Left renal pelvis (tissue), 4 donors: ENCODE measurements around the gene KRTAP12-2. TPM values are rescaled to one million over a fixed set of nuclear protein-coding genes. Genes with fewer than 3 reads are reported as not detected.
"Not testable (repeated sequence)": the region's sequence is repeated elsewhere in the genome, so short reads cannot be mapped to it uniquely, and the experiment has no call there.

Experiments
- DNase-seq, 4 donors: peaks; one replicate each; pipeline ENCODE4 v3.0.0-alpha.2; 2013; ENCODE audit warnings: low read depth in 4 of 4, low spot score in 3 of 4
- polyA plus RNA-seq, 4 donors: library from polyadenylated mRNA; unstranded; fragments of 120-200 nt; gene quantifications; one replicate each; pipeline ENCODE4 v1.2.1, GENCODE V29; 2013; ENCODE audit not compliant: insufficient read length in 4 of 4

KRTAP12-2 gene
- polyA plus RNA-seq, 4 donors = not detected

GRCh38 chr21:44632067-44632466, 34.7 kb downstream of the KRTAP12-2 start:
- no peak for DNase-seq

GRCh38 chr21:44630440-44630839, 36.3 kb downstream of the KRTAP12-2 start:
- no peak for DNase-seq

GRCh38 chr21:44628707-44629391, 37.9 kb downstream of the KRTAP12-2 start:
- DNase-seq = no peak

GRCh38 chr21:44627831-44628233, 38.9 kb downstream of the KRTAP12-2 start:
- not testable (repeated sequence) for DNase-seq

DNA sequence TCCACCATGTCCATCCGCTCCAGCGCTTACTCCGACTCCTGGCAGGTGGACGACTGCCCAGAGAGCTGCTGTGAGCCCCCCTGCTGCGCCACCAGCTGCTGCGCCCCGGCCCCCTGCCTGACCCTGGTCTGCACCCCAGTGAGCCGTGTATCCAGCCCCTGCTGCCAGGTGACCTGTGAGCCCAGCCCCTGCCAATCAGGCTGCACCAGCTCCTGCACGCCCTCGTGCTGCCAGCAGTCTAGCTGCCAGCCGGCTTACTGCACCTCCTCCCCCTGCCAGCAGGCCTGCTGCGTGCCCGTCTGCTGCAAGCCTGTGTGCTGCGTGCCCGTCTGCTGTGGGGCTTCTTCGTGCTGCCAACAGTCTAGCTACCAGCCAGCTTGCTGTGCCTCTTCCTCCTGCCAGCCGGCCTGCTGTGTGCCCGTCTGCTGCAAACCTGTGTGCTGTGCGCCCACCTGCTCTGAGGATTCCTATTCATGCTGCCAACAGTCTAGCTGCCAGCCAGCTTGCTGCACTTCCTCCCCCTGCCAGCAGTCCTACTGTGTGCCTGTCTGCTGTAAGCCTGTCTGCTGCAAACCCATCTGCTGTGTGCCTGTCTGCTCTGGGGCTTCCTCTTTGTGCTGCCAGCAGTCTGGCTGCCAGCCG, 39.4 kb downstream of the KRTAP12-2 start:
- DNase-seq = not testable (repeated sequence)

- DNase-seq = no peak
Observed at GRCh38 chr21:44626673-44627143, 40.0 kb downstream of the KRTAP12-2 start, which contains the start of gene KRTAP10-9. TSS of gene KRTAP10-9 (plus strand) at chr21:44627093. CDS start at chr21:44627172, 79 bp downstream.

GRCh38 chr21:44626262-44626661, 40.5 kb downstream of the KRTAP12-2 start:
- DNase-seq = no peak

DNA sequence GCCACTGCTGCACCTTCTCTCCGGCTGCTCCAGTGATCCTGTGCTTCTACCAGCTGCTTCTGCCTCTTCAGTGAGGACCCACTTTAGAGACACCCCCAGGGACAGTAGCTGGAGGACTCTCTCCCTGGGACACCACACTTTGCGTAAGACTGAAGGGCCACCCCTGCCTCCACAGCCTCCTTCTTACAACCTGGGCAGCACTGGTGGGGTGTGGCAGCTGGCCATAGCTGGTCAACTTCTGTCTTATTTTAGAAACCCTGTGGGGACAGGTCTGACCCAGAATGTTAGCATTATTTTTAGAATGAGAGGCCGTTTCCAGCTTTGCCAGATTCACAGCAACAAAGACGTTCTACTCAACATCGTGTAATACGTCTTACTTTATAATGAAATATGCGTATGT, 41.0 kb downstream of the KRTAP12-2 start:
- no peak for DNase-seq

DNA sequence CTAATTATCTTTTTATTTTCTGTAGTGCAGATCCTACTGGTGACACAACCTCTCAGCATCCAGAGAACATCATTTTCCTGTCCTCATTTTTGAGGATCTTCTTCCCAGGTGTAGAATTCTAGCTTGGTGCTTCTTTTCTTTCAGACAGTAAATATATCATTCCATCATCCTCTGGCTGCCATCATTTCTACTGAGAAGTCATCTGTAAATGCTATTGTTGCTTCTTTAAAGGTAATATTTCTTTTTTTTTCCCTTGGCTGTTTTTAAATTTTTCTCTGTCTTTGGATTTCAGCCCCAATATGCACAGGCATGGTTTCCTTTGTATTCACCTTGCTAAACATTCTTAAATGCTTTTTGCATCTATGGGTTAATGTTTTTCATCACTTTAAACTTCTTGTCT, 43.2 kb downstream of the KRTAP12-2 start:
- no peak for DNase-seq

DNA sequence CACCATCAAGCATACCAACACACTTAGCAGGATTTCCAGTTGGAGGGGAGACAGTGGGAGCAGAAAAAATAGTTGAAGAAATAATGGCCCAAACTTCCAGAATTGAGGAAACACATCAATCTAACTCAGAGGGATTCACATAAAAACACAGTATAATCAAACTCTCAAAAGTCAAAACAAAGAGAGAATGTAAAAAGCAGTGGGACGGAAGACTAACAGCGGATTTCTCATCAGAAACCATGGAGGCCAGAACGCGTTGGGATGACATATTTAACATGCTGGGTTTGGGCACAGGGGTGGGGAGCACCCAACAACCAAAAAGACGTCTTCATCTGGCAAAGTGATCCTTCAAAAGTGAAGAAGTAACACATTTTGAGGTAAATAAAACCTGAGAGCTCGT, 46.8 kb downstream of the KRTAP12-2 start:
- no peak for DNase-seq

GRCh38 chr21:44618909-44619308, 47.8 kb downstream of the KRTAP12-2 start:
- DNase-seq = no peak

DNA sequence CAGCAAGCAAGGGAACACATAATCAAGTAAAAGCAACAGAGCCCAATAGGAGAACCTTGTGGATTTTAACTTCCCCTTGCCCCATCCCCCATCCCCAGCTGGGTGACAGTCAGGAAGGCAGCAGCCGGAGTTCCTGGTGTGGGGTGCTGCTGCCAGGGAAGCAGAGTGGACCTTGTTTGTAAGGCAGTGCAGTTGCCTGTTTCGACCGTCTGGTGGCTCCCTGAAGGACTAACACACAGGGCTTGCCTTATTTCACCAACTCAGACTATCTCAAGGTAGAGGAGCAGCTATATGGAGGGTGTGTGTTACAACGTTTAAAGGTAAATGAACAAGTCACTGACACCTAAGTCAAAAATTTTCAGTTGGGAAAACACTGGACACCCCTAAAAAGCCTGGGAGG, 48.2 kb downstream of the KRTAP12-2 start:
- DNase-seq = no peak

GRCh38 chr21:44617071-44617501, 49.6 kb downstream of the KRTAP12-2 start:
- DNase-seq = no peak

DNA sequence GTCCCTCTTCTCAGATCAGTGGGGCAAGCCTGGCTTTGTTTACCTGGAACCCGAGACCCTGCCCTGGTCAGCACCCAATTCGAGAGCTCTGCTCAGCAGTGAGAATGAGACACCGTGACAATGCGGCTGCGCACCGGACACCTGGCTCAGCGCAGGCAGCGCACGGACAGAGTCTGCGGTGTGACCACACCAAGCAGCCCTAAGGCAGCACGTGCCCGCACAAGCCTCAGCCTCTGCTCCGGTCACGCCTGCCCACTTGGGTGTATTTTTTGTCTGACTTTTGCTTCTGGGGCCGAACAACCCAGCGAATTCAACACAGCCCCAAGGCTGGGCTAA, 50.2 kb downstream of the KRTAP12-2 start:
- no peak for DNase-seq

Other genes with a start within 250 kb of the KRTAP12-2 start
- gene LRRC3, start 211.4 kb downstream of the KRTAP12-2 start, polyA plus RNA-seq = 1 to 10 TPM; 4.3 to 6.6 (median 4.6) TPM
- gene KRTAP10-1, start 126.7 kb downstream of the KRTAP12-2 start, polyA plus RNA-seq = not detected
- not detected for gene KRTAP10-2, start 115.4 kb downstream of the KRTAP12-2 start, polyA plus RNA-seq
- not detected for gene KRTAP10-3, start 108.1 kb downstream of the KRTAP12-2 start, polyA plus RNA-seq
- gene KRTAP10-4, start 93.2 kb downstream of the KRTAP12-2 start, polyA plus RNA-seq = not detected
- not detected for gene KRTAP10-5, start 86.3 kb downstream of the KRTAP12-2 start, polyA plus RNA-seq
- not detected for gene KRTAP10-6, start 74.4 kb downstream of the KRTAP12-2 start, polyA plus RNA-seq
- gene KRTAP10-7, start 66.3 kb downstream of the KRTAP12-2 start, polyA plus RNA-seq = not detected
- gene KRTAP10-8, start 54.8 kb downstream of the KRTAP12-2 start, polyA plus RNA-seq = not detected
- not detected for gene KRTAP10-9, start 39.8 kb downstream of the KRTAP12-2 start, polyA plus RNA-seq
- not detected for gene KRTAP10-10, start 29.6 kb downstream of the KRTAP12-2 start, polyA plus RNA-seq
- gene KRTAP10-11, start 20.5 kb downstream of the KRTAP12-2 start, polyA plus RNA-seq = not detected
- not detected for gene KRTAP12-4, start 12.3 kb downstream of the KRTAP12-2 start, polyA plus RNA-seq
- not detected for gene KRTAP12-3, start 9.0 kb downstream of the KRTAP12-2 start, polyA plus RNA-seq
- not detected for gene KRTAP12-1, start 15.2 kb upstream of the KRTAP12-2 start, polyA plus RNA-seq
- gene KRTAP10-12, start 30.2 kb upstream of the KRTAP12-2 start, polyA plus RNA-seq = not detected
- gene TSPEAR, start 44.6 kb upstream of the KRTAP12-2 start, polyA plus RNA-seq = 1 to 10 TPM in 2 of 4 donors, under 1 TPM in 2; 0.08 to 1.1 (median 0.74) TPM
- 100 to 1,000 TPM in 1 of 4 donors, 10 to 100 TPM in 3; 58.6 to 134 (median 81.8) TPM for gene UBE2G2, start 134.9 kb upstream of the KRTAP12-2 start, polyA plus RNA-seq
- 100 to 1,000 TPM; 105 to 126 (median 111) TPM for gene SUMO3, start 151.1 kb upstream of the KRTAP12-2 start, polyA plus RNA-seq
- 100 to 1,000 TPM; 187 to 301 (median 285) TPM for gene PTTG1IP, start 206.8 kb upstream of the KRTAP12-2 start, polyA plus RNA-seq